Upper lobe of left lung (tissue), 6 donors: ENCODE data around the gene TRPM7. TPM values are rescaled to one million over a fixed set of nuclear protein-coding genes. Genes with fewer than 3 reads are reported as not detected.

Experiments used
- ATAC-seq, 2 donors: fragments of 200-7000 bp; cut with Tn5 transposase; one replicate each; pipeline ENCODE4 v1.9.1; 2022; ENCODE audit warnings: mild to moderate bottlenecking in 2 of 2, moderate library complexity in 2 of 2; ENCODE audit not compliant: low FRiP score in 2 of 2
- DNase-seq, 2 donors: peaks; one replicate each; pipeline ENCODE4 v3.0.0-alpha.2; 2019 to 2020
- H3K27ac ChIP-seq, 4 donors: fragments of 200-600 bp; sonication (generic); one replicate each; pipeline ENCODE4 v1.5.1; 2016 to 2019
- H3K27me3 ChIP-seq, 4 donors: fragments of 200-600 bp; sonication (generic); one replicate each; pipeline ENCODE4 v1.5.1; 2017 to 2019
- H3K36me3 ChIP-seq, 4 donors: fragments of 200-600 bp; sonication (generic); one replicate each; pipeline ENCODE4 v1.5.1; 2016 to 2019
- H3K4me1 ChIP-seq, 4 donors: fragments of 200-600 bp; sonication (generic); one replicate each; pipeline ENCODE4 v1.5.1; 2018 to 2019
- H3K4me3 ChIP-seq, 4 donors: fragments of 200-600 bp; sonication (generic); one replicate each; pipeline ENCODE4 v1.5.1; 2017 to 2019; ENCODE audit warnings: mild to moderate bottlenecking in 2 of 4, moderate library complexity in 1 of 4
- H3K9me3 ChIP-seq, 4 donors: fragments of 200-600 bp; sonication (generic); one replicate each; pipeline ENCODE4 v1.5.1; 2018 to 2019
- CTCF ChIP-seq, 6 experiments: fragments of 450-650 bp in 4 of 6; fragments of 200-600 bp in 2 of 6; sonication (generic) in 2 of 6; IDR thresholded peaks; one replicate each; pipeline ENCODE4 v1.5.1; 2016 to 2019; ENCODE audit warnings: antibody characterized with exemption in 6 of 6
- EP300 ChIP-seq, 4 donors: sonication (generic); formaldehyde crosslinking; IDR thresholded peaks; one replicate each; pipeline ENCODE4 v1.5.1; 2017; ENCODE audit warnings: antibody characterized with exemption in 4 of 4, control low read depth in 2 of 4
- POLR2A ChIP-seq, 4 donors: fragments of 450-650 bp; IDR thresholded peaks; one replicate each; pipeline ENCODE4 v1.5.1; 2016 to 2017; ENCODE audit warnings: antibody characterized with exemption in 4 of 4, mild to moderate bottlenecking in 2 of 4
- POLR2AphosphoS5 ChIP-seq, 2 donors: sonication (generic); formaldehyde crosslinking; IDR thresholded peaks; one replicate each; pipeline ENCODE4 v1.5.1; 2017; ENCODE audit warnings: antibody characterized with exemption in 2 of 2
- whole genome bisulfite sequencing, 2 donors: methylation state at CpG; one replicate each; pipeline ENCODE4 v1.1.5; 2017 to 2018; 5-methylcytosine and 5-hydroxymethylcytosine counted together
- total RNA-seq, 6 donors: library from RNA; depleted of rRNA in 4 of 6; stranded (reverse); fragments of >200 nt in 4 of 6; gene quantifications; one replicate each; pipeline versions ENCODE4 v1.1.0 to v1.2.1, GENCODE V29; 2016 to 2021
- donor health status: DM: no; HTN: no; CAD: no; lungs with moderate emphysema.
- donor health status: DM: no; HTN: yes; CAD: no; lungs with severe emphysema.

The TRPM7 gene
- total RNA-seq, 6 donors from 2014 or later, result 31.4 to 74.3 (median 37.3) TPM

GRCh38 chr15:50552238-50552637 lies 134.4 kb downstream of the TRPM7 start:
- no peak for DNase-seq
- 78 to 91% methylated on average over 4 of the region's 4 CpGs for WGBS, 2 donors
- Histone ChIP-seq H3K36me3 (peaks cover 0 to 1% (median 0%) of the 10 kb centered on the region in 4 donors), H3K27ac (no peak overlapping the region), H3K4me3 (no peak overlapping the region), H3K27me3 (no peaks in the 10 kb centered on the region), H3K4me1 (no peaks in the 10 kb centered on the region), H3K9me3 (no peaks in the 10 kb centered on the region)
- no peak for ATAC-seq
- TF ChIP-seq POLR2A (IDR thresholded peaks at IDR 0.05) (no peak), CTCF (IDR thresholded peaks at IDR 0.05) (no peak), POLR2AphosphoS5 (IDR thresholded peaks at IDR 0.05) (no peak), EP300 (IDR thresholded peaks at IDR 0.05) (no peak)

DNA sequence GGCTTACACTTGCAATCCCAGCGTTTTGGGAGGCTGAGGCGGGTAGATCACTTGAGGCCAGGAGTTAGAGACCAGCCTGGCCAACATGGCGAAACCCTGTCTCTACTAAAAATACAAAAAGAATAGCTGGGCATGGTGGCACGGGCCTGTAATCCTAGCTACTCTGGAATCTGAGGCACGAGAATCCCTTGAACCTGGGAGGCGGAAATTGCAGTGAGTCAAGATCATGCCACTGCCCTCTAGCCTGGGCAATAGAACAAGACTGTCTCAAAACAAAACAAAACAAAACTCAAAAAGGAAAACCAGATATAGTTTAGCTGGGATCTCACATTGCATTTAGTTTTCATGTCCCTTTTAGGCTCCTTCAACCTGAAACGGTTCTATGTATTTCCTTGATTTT lies 137.3 kb downstream of the TRPM7 start:
- Histone ChIP-seq H3K27me3 (no peaks in the 10 kb centered on the region), H3K27ac (no peak overlapping the region), H3K36me3 (no peaks in the 10 kb centered on the region), H3K9me3 (no peaks in the 10 kb centered on the region), H3K4me3 (no peak overlapping the region), H3K4me1 (no peaks in the 10 kb centered on the region)
- WGBS, 2 donors, result 80 to 87% methylated on average over 7 of the region's 7 CpGs
- ATAC-seq (no peak), DNase-seq (no peak)
- TF ChIP-seq EP300 (IDR thresholded peaks at IDR 0.05) (no peak), POLR2AphosphoS5 (IDR thresholded peaks at IDR 0.05) (no peak), POLR2A (IDR thresholded peaks at IDR 0.05) (no peak), CTCF (IDR thresholded peaks at IDR 0.05) (no peak)

DNA sequence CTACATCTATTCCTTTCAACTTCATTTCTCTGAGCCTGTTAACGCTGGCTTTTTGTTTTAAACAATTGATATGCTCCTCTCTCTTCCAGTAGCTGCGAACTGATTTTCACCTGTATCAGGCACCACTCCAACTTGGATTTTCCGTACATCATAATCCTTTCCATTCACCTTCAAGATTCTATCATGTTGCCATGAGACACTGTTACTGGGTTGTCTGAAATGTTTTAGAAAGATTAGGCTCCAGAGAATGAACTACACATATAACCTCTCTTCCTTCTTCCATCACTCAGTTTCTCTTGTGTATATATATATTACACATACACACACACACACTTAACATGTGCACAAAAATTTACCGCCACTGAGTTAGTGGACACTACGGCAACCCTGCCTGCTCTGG lies 140.0 kb downstream of the TRPM7 start, which contains the start of gene USP50:
Gene USP50, minus strand, starts transcription at position 101 of the 400 bp plus-strand sequence. CDS start 141 bp downstream, outside the sequence.
- Histone ChIP-seq H3K4me1 (no peaks in the 10 kb centered on the region), H3K4me3 (no peak within 1 kb of the TSS), H3K9me3 (no peaks in the 10 kb centered on the region), H3K27me3 (no peaks in the 10 kb centered on the region), H3K36me3 (no peaks in the 10 kb centered on the region), H3K27ac (no peak within 1 kb of the TSS)
- DNase-seq, result no peak
- no peak for TF ChIP-seq EP300 (IDR thresholded peaks at IDR 0.05)
- TF ChIP-seq POLR2A (IDR thresholded peaks at IDR 0.05), result no peak
- TF ChIP-seq CTCF (IDR thresholded peaks at IDR 0.05), result no peak
- no peak for TF ChIP-seq POLR2AphosphoS5 (IDR thresholded peaks at IDR 0.05)
- WGBS, 2 donors, result 91 to 96% methylated on average over 5 of the region's 5 CpGs
- no peak for ATAC-seq

DNA sequence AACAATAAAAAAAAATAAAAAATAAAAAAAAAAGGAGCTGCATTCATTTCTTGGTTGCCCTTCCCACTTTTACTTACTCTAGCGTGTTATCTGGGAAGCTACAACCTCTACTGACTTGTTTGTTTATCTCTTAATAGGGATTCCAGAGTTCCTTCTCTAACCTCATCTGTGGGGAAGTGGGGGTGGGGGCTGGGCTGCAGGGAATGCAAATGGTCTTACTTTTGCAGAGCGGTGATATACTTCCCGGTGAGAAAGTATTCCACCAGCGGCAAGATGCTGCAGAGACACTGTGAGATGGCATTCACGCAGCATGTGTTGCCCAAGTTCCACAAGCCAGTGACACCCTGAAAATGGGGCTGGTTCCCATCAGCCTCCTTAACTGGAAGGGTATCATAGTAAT lies 142.2 kb downstream of the TRPM7 start:
- no peaks in the 10 kb centered on the region for H3K36me3 ChIP-seq
- H3K4me3 ChIP-seq, result no peak overlapping the region
- WGBS, 2 donors, result 67 to 69% methylated on average over 5 of the region's 5 CpGs
- H3K27me3 ChIP-seq, result no peaks in the 10 kb centered on the region
- no peak for DNase-seq
- H3K27ac ChIP-seq, result no peak overlapping the region
- no peaks in the 10 kb centered on the region for H3K4me1 ChIP-seq
- TF ChIP-seq CTCF (IDR thresholded peaks at IDR 0.05) (no peak), POLR2A (IDR thresholded peaks at IDR 0.05) (no peak), POLR2AphosphoS5 (IDR thresholded peaks at IDR 0.05) (no peak), EP300 (IDR thresholded peaks at IDR 0.05) (no peak)
- ATAC-seq, result no peak
- H3K9me3 ChIP-seq, result no peaks in the 10 kb centered on the region

DNA sequence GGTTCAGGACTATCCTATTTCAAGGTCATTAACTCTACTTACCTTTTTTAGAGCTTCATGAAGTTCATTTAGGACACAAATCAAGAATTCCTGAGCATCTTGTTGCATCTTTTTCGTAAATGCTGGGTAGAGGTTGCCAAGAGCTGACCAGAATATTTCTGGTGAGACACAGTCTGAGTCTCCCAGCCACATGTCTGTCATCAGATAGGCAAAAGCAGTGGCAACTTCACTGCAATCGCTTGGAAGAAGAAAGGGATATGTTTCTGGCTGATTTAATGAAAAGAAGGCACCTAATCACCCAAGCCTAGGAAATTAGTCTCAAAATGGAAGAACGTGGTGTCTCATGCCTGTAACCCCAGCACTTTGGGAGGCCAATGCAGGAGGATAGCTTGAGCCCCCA lies 143.0 kb downstream of the TRPM7 start:
- Histone ChIP-seq H3K4me3 (no peak overlapping the region), H3K9me3 (no peaks in the 10 kb centered on the region), H3K27me3 (no peaks in the 10 kb centered on the region), H3K36me3 (no peaks in the 10 kb centered on the region), H3K4me1 (no peaks in the 10 kb centered on the region), H3K27ac (no peak overlapping the region)
- TF ChIP-seq CTCF (IDR thresholded peaks at IDR 0.05) (no peak), EP300 (IDR thresholded peaks at IDR 0.05) (no peak), POLR2AphosphoS5 (IDR thresholded peaks at IDR 0.05) (no peak), POLR2A (IDR thresholded peaks at IDR 0.05) (no peak)
- 88% methylated on average over 3 of the region's 3 CpGs for WGBS, 2 donors
- no peak for DNase-seq
- ATAC-seq, result no peak
